HFFc6 (cell line): ENCODE data around the gene AVP. TPM values are rescaled to one million over a fixed set of nuclear protein-coding genes. Genes with fewer than 3 reads are reported as not detected.
"Not testable (repeated sequence)": the region's sequence is repeated elsewhere in the genome, so short reads cannot be mapped to it uniquely, and the experiment has no call there.

Experiments used
- DNase-seq: peaks from one replicate; pipeline ENCODE4 v3.0.0-alpha.2; 2018
- H3K27ac Mint-ChIP-seq: 2 replicates; pipeline ENCODE4 v1.8.0; 2020; ENCODE audit warnings: mild to moderate bottlenecking, mixed read lengths
- H3K27me3 Mint-ChIP-seq: 2 replicates; pipeline ENCODE4 v1.8.0; 2021; ENCODE audit warnings: mild to moderate bottlenecking, moderate library complexity, mixed read lengths; ENCODE audit not compliant: insufficient read depth
- H3K36me3 Mint-ChIP-seq: 2 replicates; pipeline ENCODE4 v1.8.0; 2021; ENCODE audit warnings: low read depth, mixed read lengths
- H3K4me1 Mint-ChIP-seq: 2 replicates; pipeline ENCODE4 v1.8.0; 2020; ENCODE audit warnings: low read depth, mixed read lengths
- H3K4me3 Mint-ChIP-seq: 2 replicates; pipeline ENCODE4 v1.8.0; 2020; ENCODE audit warnings: mild to moderate bottlenecking, moderate library complexity, mixed read lengths
- H3K9me3 Mint-ChIP-seq: 2 replicates; pipeline ENCODE4 v1.8.0; 2020; ENCODE audit warnings: mild to moderate bottlenecking, mixed read lengths
- total RNA-seq, 6 experiments: library from RNA; stranded (reverse); fragmentation: NEBNext Ultra II Directional; extraction: Animal tissue kit (Norgen Biotek cat#: 25700); gene quantifications; 2 replicates in 1 of 6; 3 replicates in 5 of 6; pipeline ENCODE4 v1.2.3, GENCODE V29; 2021
- TF ChIP-seq, protein P1 (sequence below): fragments of 200-600 bp; sonication (generic); IDR thresholded peaks from 2 replicates; pipeline ENCODE4 v1.5.0; 2021; ENCODE audit warnings: antibody characterized with exemption, mild to moderate bottlenecking

AVP gene
- total RNA-seq, 6 experiments from 2014 or later: not detected

DNA sequence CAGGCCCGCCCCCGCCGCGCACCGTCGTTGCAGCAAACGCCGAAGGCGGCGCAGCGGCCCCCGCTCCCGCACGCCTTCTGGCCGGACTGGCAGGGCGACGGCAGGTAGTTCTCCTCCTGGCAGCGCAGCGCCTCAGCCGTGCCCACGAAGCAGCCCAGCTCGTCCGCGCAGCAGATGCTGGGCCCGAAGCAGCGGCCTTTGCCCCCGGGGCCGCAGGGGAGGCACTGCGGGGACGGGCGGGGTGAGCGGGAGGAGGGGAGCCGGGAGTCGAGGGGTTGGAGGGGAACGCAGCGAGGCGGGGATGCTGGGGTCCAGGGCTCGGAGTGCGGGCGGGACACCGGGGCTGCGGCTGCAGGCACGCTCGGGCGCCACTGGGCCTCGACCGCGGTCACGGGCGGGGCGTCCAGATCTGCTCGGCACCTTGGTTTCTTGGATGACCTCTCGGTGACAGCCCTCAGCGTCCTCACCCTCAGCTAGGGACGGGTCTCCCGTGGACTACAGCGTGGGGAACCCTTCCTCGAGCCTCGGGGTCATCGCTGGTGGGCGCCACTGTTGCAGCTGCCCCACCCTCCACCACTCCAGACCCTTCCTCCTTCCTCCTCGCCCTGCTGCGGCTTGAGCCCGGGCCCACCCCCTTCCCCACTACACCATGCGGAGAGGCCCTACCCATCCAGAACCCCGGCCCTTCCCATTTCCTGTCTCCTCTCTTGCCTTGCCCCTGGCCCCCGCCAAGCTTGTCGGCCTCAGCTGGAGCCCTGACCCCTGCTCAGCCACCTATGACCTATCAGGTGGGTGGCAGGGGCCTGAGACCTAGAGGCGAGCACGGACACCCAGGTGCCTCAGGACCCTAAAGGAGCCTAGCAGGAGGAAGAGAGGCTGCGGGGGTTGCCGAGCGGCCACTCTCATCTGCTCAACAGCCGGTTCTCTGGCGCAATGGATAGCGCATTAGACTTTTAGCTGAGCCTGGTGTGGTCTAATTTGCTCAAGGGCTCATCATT lies 1.3 kb downstream of the AVP start:
- Mint-ChIP-seq H3K4me3 (no peak overlapping the region), H3K9me3 (no peaks in the 10 kb centered on the region), H3K36me3 (no peaks in the 10 kb centered on the region), H3K27ac (no peak overlapping the region), H3K4me1 (peaks cover 5% of the 10 kb centered on the region; the same call in 1 of the 2 replicates), H3K27me3 (peaks cover 40% of the 10 kb centered on the region)
- TF ChIP-seq, protein P1, sequence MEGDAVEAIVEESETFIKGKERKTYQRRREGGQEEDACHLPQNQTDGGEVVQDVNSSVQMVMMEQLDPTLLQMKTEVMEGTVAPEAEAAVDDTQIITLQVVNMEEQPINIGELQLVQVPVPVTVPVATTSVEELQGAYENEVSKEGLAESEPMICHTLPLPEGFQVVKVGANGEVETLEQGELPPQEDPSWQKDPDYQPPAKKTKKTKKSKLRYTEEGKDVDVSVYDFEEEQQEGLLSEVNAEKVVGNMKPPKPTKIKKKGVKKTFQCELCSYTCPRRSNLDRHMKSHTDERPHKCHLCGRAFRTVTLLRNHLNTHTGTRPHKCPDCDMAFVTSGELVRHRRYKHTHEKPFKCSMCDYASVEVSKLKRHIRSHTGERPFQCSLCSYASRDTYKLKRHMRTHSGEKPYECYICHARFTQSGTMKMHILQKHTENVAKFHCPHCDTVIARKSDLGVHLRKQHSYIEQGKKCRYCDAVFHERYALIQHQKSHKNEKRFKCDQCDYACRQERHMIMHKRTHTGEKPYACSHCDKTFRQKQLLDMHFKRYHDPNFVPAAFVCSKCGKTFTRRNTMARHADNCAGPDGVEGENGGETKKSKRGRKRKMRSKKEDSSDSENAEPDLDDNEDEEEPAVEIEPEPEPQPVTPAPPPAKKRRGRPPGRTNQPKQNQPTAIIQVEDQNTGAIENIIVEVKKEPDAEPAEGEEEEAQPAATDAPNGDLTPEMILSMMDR: no peak
- DNase-seq: no peak

- Mint-ChIP-seq H3K27ac (no peak overlapping the region), H3K27me3 (peaks cover 35% of the 10 kb centered on the region), H3K4me1 (peaks cover 5% of the 10 kb centered on the region; the same call in 1 of the 2 replicates), H3K36me3 (no peaks in the 10 kb centered on the region), H3K4me3 (no peak overlapping the region), H3K9me3 (no peaks in the 10 kb centered on the region)
- no peak for DNase-seq
- TF ChIP-seq, protein P1: no peak
Observed at GRCh38 chr20:3082306-3082951, 2.1 kb downstream of the AVP start.

DNA sequence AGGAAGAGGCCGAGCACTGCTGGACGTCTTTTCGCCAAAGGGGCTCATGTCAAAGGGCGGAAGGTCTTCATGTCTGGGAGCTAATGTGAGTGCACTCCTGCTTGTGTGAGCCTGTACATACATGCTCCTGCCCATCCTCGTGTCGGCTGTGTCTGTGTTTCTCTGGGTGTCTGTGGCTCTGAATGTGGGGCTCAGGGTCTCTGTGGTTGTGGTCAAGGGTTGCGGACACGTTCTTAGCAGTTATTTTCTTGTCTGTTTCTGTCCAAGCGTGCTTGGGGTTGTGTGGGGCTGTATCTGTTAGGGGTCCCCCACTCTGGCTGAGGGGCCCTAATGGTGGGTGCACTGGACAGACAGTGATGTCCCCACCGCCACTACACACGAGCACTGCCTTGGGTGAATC lies 2.9 kb downstream of the AVP start:
- no peak overlapping the region for H3K27ac Mint-ChIP-seq
- peaks cover 5% of the 10 kb centered on the region; the same call in 1 of the 2 replicates for H3K4me1 Mint-ChIP-seq
- TF ChIP-seq, protein P1: no peak
- H3K36me3 Mint-ChIP-seq: no peaks in the 10 kb centered on the region
- no peak for DNase-seq
- no peak overlapping the region for H3K4me3 Mint-ChIP-seq
- H3K9me3 Mint-ChIP-seq: no peaks in the 10 kb centered on the region
- H3K27me3 Mint-ChIP-seq: peaks cover 34% of the 10 kb centered on the region

GRCh38 chr20:3080939-3081388 lies 3.6 kb downstream of the AVP start:
- no peak for DNase-seq
- no peaks in the 10 kb centered on the region for H3K36me3 Mint-ChIP-seq
- no peak overlapping the region for H3K27ac Mint-ChIP-seq
- TF ChIP-seq, protein P1: no peak
- H3K9me3 Mint-ChIP-seq: no peaks in the 10 kb centered on the region
- peaks cover 37% of the 10 kb centered on the region for H3K27me3 Mint-ChIP-seq
- H3K4me3 Mint-ChIP-seq: no peak overlapping the region
- H3K4me1 Mint-ChIP-seq: peaks cover 5% of the 10 kb centered on the region; the same call in 1 of the 2 replicates

DNA sequence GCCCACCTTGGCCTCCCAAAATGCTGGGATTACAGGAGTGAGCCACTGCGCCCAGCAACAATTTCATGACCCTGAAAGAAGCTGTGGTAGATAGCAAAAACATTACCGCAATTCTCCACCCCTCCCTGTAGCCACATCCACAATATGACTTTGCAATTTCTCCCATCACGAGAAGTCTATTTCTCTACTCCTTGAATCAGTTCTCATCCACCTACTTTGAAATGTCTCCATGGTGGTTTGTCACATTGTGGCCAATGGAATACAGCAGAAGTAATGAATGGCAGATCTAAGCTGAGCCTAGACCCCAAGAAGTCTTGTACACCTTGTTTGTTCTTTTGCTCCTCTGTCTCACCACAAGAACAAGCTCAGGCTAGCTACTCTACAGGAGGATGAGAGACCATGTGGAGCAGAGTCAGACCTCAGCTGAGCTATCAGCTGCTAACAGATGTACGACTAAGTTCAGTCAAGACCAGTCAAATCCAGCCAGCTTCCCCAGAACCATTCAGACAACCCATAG lies 6.8 kb downstream of the AVP start:
- Mint-ChIP-seq H3K27me3 (peaks cover 37% of the 10 kb centered on the region), H3K36me3 (no peaks in the 10 kb centered on the region), H3K27ac (no peak overlapping the region), H3K9me3 (no peaks in the 10 kb centered on the region), H3K4me3 (no peak overlapping the region), H3K4me1 (peaks cover 5% of the 10 kb centered on the region; the same call in 1 of the 2 replicates)
- no peak for DNase-seq
- TF ChIP-seq, protein P1: no peak

- H3K27ac Mint-ChIP-seq, H3K9me3 Mint-ChIP-seq, H3K4me3 Mint-ChIP-seq, H3K36me3 Mint-ChIP-seq, DNase-seq, H3K4me1 Mint-ChIP-seq: not testable (repeated sequence)
- H3K27me3 Mint-ChIP-seq: peaks cover 33% of the 10 kb centered on the region
Observed at GRCh38 chr20:3075315-3075714, 9.2 kb downstream of the AVP start.
